Neural cell (in vitro differentiated cells): ENCODE measurements around the gene GABBR2. TPM values are rescaled to one million over a fixed set of nuclear protein-coding genes. Genes with fewer than 3 reads are reported as not detected.
A peak's percentile ranks its signal among the peaks of the same experiment; 100 is the strongest.

Experiments used
- H2AFZ ChIP-seq: fragments of 200-600, 300-800 bp; sonication (generic), shearing (Covaris generic); 2 replicates; pipeline ENCODE4 v1.6.0; 2014; ENCODE audit warnings: low read depth, mild to moderate bottlenecking, antibody characterized with exemption, low read length, moderate library complexity
- H3F3A ChIP-seq: fragments of 200-600 bp; shearing (Covaris generic); 2 replicates; pipeline ENCODE4 v1.6.1; 2016; ENCODE audit warnings: mild to moderate bottlenecking, moderate library complexity, mixed read lengths, antibody characterized with exemption, low read length; ENCODE audit not compliant: insufficient read depth, poor library complexity, severe bottlenecking
- H3K27ac ChIP-seq: fragments of 200-600, 300-800 bp; sonication (generic), shearing (Covaris generic); 2 replicates; pipeline ENCODE4 v1.5.1; 2014; ENCODE audit warnings: mild to moderate bottlenecking, low read length, moderate library complexity
- H3K27me3 ChIP-seq: fragments of 300-800, 200-600 bp; sonication (generic), shearing (Covaris generic); 2 replicates; pipeline ENCODE4 v1.6.0; 2014; ENCODE audit warnings: mild to moderate bottlenecking, low read depth, low read length, moderate library complexity; ENCODE audit not compliant: insufficient read depth
- H3K36me3 ChIP-seq: fragments of 300-800, 200-600 bp; sonication (generic), shearing (Covaris generic); 2 replicates; pipeline ENCODE4 v1.5.1; 2014; ENCODE audit warnings: mild to moderate bottlenecking, antibody characterized with exemption, low read length, moderate library complexity; ENCODE audit not compliant: insufficient read depth
- H3K4me2 ChIP-seq: fragments of 300-800, 200-600 bp; sonication (generic), shearing (Covaris generic); 2 replicates; pipeline ENCODE4 v1.6.0; 2014; ENCODE audit warnings: mild to moderate bottlenecking, low read length
- H3K4me3 ChIP-seq: fragments of 300-800, 200-600 bp; sonication (generic), shearing (Covaris generic); 2 replicates; pipeline ENCODE4 v1.5.1; 2014; ENCODE audit warnings: mild to moderate bottlenecking, low read length, moderate library complexity
- H3K79me2 ChIP-seq: fragments of 200-600 bp; shearing (Covaris generic); replicated peaks from 2 replicates; pipeline ENCODE4 v1.6.0; 2014; ENCODE audit warnings: mild to moderate bottlenecking, low read length, moderate library complexity; ENCODE audit not compliant: insufficient read depth
- H3K9ac ChIP-seq: fragments of 300-800, 200-600 bp; sonication (generic), shearing (Covaris generic); 2 replicates; pipeline ENCODE4 v1.6.1; 2016; ENCODE audit warnings: mild to moderate bottlenecking, low read length, mixed read lengths
- H3K9me2 ChIP-seq: fragments of 200-600 bp; shearing (Covaris generic); 2 replicates; pipeline ENCODE4 v1.6.1; 2016; ENCODE audit warnings: mild to moderate bottlenecking, low read length, mixed read lengths; ENCODE audit not compliant: insufficient read depth
- H3K9me3 ChIP-seq: fragments of 200-600, 300-800 bp; sonication (generic), shearing (Covaris generic); 2 replicates; pipeline ENCODE4 v1.6.1; 2016; ENCODE audit warnings: mild to moderate bottlenecking, mixed run types, low read length, moderate library complexity, mixed read lengths
- H4K20me1 ChIP-seq: fragments of 200-600 bp; shearing (Covaris generic); 2 replicates; pipeline ENCODE4 v1.6.1; 2016; ENCODE audit warnings: mild to moderate bottlenecking, mixed run types; ENCODE audit not compliant: insufficient read depth
- EP300 ChIP-seq: fragments of 450-650 bp; conservative IDR thresholded peaks from 2 replicates; pipeline ENCODE4 v1.6.1; 2014; ENCODE audit warnings: antibody characterized with exemption, mild to moderate bottlenecking, moderate library complexity; ENCODE audit not compliant: poor library complexity, severe bottlenecking
- EZH2 ChIP-seq: fragments of 200-600, 300-800 bp; shearing (Covaris generic), sonication (generic); IDR thresholded peaks from 2 replicates; pipeline ENCODE4 v1.6.1; 2014; ENCODE audit warnings: antibody characterized with exemption, low read length, borderline replicate concordance, mild to moderate bottlenecking; ENCODE audit not compliant: insufficient read depth, poor library complexity, severe bottlenecking
- MXI1 ChIP-seq: fragments of 450-650 bp; conservative IDR thresholded peaks from 2 replicates; pipeline ENCODE4 v1.6.1; 2014; ENCODE audit warnings: antibody characterized with exemption, mild to moderate bottlenecking; ENCODE audit not compliant: poor library complexity, severe bottlenecking
- POLR2AphosphoS5 ChIP-seq: IDR thresholded peaks from 2 replicates; pipeline ENCODE4 v1.6.1; 2012
- TAF1 ChIP-seq: IDR thresholded peaks from 2 replicates; pipeline ENCODE4 v1.6.1; 2012; ENCODE audit warnings: low read depth
- polyA plus RNA-seq: library from polyadenylated mRNA; depleted of rRNA; stranded (reverse); fragments of >200 nt; gene quantifications from 2 replicates; pipeline ENCODE4 v1.2.3, GENCODE V29; 2014
- TF ChIP-seq, protein P1 (sequence below): fragments of 450-650 bp; IDR thresholded peaks from 2 replicates; pipeline ENCODE4 v1.5.1; 2014; ENCODE audit warnings: antibody characterized with exemption, mild to moderate bottlenecking, moderate library complexity; ENCODE audit not compliant: poor library complexity, severe bottlenecking
- TF ChIP-seq, protein P2 (sequence below): IDR thresholded peaks from 2 replicates; pipeline ENCODE4 v1.6.1; 2012; ENCODE audit warnings: borderline replicate concordance

The GABBR2 gene
- polyA plus RNA-seq, 1 donor from 2014 or later = 7.1 TPM

DNA sequence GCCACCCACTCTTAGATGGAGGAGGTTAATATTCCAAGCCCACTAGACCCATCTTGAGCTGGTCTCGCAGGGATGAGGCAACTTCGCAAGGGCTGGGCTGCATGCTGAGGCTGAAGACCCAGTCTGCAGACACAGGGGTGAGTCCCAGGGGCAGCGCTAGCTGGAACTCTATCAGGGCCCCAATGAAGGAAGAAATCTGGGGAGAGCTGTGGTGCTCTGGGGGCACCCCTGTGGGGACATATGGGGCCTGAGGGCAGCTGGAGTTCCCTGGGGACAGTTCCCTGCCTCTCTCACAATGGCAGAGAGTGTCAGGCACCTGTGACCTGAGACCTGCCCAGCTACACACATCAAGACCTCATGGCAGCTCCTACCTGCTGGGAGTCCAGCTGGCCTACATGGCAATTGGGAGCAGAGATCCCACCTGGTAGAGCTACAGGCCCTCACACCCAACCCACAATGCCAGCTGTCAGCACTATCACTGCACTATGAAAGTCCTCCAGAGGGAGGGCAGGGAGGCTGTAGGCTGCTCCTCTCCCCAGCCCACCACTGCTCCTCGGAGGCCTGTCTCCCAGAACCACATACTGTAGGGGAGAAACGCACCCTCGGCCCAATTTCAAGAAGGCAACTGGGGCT is 202.2 kb downstream of the GABBR2 start:
- Histone ChIP-seq H4K20me1 (no peaks in the 10 kb centered on the region), H3K4me3 (no peak overlapping the region), H3K9me3 (no peaks in the 10 kb centered on the region), H3K79me2 (no peaks in the 10 kb centered on the region), H3K4me2 (no peak overlapping the region), H3K27me3 (no peaks in the 10 kb centered on the region), H3F3A (no peaks in the 10 kb centered on the region), H3K27ac (no peak overlapping the region), H3K9me2 (no peaks in the 10 kb centered on the region), H2AFZ (no peak overlapping the region), H3K9ac (no peak overlapping the region), H3K36me3 (no peaks in the 10 kb centered on the region)
- TF ChIP-seq, protein P1, sequence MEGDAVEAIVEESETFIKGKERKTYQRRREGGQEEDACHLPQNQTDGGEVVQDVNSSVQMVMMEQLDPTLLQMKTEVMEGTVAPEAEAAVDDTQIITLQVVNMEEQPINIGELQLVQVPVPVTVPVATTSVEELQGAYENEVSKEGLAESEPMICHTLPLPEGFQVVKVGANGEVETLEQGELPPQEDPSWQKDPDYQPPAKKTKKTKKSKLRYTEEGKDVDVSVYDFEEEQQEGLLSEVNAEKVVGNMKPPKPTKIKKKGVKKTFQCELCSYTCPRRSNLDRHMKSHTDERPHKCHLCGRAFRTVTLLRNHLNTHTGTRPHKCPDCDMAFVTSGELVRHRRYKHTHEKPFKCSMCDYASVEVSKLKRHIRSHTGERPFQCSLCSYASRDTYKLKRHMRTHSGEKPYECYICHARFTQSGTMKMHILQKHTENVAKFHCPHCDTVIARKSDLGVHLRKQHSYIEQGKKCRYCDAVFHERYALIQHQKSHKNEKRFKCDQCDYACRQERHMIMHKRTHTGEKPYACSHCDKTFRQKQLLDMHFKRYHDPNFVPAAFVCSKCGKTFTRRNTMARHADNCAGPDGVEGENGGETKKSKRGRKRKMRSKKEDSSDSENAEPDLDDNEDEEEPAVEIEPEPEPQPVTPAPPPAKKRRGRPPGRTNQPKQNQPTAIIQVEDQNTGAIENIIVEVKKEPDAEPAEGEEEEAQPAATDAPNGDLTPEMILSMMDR = no peak
- TF ChIP-seq, protein P2, sequence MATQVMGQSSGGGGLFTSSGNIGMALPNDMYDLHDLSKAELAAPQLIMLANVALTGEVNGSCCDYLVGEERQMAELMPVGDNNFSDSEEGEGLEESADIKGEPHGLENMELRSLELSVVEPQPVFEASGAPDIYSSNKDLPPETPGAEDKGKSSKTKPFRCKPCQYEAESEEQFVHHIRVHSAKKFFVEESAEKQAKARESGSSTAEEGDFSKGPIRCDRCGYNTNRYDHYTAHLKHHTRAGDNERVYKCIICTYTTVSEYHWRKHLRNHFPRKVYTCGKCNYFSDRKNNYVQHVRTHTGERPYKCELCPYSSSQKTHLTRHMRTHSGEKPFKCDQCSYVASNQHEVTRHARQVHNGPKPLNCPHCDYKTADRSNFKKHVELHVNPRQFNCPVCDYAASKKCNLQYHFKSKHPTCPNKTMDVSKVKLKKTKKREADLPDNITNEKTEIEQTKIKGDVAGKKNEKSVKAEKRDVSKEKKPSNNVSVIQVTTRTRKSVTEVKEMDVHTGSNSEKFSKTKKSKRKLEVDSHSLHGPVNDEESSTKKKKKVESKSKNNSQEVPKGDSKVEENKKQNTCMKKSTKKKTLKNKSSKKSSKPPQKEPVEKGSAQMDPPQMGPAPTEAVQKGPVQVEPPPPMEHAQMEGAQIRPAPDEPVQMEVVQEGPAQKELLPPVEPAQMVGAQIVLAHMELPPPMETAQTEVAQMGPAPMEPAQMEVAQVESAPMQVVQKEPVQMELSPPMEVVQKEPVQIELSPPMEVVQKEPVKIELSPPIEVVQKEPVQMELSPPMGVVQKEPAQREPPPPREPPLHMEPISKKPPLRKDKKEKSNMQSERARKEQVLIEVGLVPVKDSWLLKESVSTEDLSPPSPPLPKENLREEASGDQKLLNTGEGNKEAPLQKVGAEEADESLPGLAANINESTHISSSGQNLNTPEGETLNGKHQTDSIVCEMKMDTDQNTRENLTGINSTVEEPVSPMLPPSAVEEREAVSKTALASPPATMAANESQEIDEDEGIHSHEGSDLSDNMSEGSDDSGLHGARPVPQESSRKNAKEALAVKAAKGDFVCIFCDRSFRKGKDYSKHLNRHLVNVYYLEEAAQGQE = no peak
- TF ChIP-seq TAF1 (no peak), MXI1 (no peak), EZH2 (no peak), EP300 (no peak)

DNA sequence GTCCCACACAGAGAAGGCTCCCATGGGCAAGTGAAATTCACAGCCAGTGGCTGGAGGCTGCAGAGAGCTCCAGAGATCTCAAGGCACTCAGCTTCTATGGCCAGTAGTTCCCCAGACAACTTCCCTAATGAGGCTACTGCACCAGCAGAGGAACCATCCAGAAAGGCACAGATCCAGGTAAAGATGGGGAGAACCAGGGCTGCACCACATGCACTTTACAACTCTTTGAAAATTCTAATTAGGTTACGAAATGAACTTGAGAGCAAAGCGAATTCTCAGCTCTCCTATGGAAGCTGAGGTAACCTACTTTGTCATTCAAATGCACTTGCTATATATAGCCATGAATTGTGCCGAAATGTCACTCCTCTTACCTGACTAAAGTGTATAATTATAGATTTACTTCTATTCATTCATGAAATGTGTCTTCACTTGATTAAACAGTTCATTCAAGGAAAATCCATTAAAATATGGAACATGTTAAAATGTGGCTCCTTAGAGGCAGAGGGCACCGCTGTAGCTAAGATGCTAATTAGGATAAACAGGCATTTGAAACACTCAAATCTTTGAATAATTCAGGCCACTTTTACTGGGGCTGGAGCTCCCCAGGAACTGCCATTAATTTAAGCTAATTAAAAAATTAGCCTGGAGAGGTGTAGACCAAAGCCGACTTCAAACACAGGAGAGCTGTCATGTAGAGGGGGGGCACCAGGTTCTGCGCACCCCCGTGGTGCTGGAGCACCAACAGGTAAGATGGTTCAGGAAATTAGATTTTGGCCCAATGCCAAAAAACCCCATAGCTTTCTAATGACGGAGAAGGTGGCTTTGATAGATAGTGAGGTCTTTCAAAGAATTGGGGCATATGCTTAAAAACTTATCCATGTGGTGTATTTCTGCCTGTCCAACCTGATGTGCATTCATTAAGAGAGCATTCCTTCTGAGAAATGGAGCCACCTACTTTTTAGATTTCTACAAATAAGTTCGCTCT is 204.1 kb downstream of the GABBR2 start:
- TF ChIP-seq EP300 (peak; percentile 37), POLR2AphosphoS5 (no peak)
- Histone ChIP-seq H3K4me2 (no peak overlapping the region), H3K27me3 (no peaks in the 10 kb centered on the region), H3K36me3 (no peaks in the 10 kb centered on the region), H2AFZ (no peak overlapping the region), H3K4me3 (peak overlapping the region; percentile 25), H4K20me1 (no peaks in the 10 kb centered on the region), H3F3A (no peaks in the 10 kb centered on the region), H3K9me2 (no peaks in the 10 kb centered on the region), H3K27ac (peak overlapping the region; percentile 7), H3K79me2 (no peaks in the 10 kb centered on the region), H3K9me3 (no peaks in the 10 kb centered on the region), H3K9ac (no peak overlapping the region)
